D721Med (cell line): ENCODE measurements around the gene CDC34.

Experiments
- DNase-seq: peaks from one replicate; pipeline ENCODE4 v3.0.0; 2011; ENCODE audit warnings: low spot score; ENCODE audit not compliant: insufficient read length
- FAIRE-seq: peaks from 2 replicates; lab custom pipeline; 2011; peaks lifted over from hg19 to GRCh38; lab: Jason Lieb, UNC
- TF ChIP-seq, protein P1 (sequence below): IDR thresholded peaks from 2 replicates; pipeline ENCODE4 v1.5.1; 2012; ENCODE audit warnings: mild to moderate bottlenecking, control low read depth; ENCODE audit not compliant: insufficient read depth; ENCODE audit errors: missing control alignments

Gene CDC34

GRCh38 chr19:567296-567900 is 35.8 kb downstream of the CDC34 start:
- TF ChIP-seq, protein P1, sequence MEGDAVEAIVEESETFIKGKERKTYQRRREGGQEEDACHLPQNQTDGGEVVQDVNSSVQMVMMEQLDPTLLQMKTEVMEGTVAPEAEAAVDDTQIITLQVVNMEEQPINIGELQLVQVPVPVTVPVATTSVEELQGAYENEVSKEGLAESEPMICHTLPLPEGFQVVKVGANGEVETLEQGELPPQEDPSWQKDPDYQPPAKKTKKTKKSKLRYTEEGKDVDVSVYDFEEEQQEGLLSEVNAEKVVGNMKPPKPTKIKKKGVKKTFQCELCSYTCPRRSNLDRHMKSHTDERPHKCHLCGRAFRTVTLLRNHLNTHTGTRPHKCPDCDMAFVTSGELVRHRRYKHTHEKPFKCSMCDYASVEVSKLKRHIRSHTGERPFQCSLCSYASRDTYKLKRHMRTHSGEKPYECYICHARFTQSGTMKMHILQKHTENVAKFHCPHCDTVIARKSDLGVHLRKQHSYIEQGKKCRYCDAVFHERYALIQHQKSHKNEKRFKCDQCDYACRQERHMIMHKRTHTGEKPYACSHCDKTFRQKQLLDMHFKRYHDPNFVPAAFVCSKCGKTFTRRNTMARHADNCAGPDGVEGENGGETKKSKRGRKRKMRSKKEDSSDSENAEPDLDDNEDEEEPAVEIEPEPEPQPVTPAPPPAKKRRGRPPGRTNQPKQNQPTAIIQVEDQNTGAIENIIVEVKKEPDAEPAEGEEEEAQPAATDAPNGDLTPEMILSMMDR, result no peak
- FAIRE-seq, result no peak

GRCh38 chr19:570251-570686 is 38.7 kb downstream of the CDC34 start:
- FAIRE-seq (no peak), DNase-seq (no peak)
- TF ChIP-seq, protein P1, result no peak

More at GRCh38 chr19:567296-567900, 35.8 kb downstream of the CDC34 start:
- DNase-seq, result no peak

DNA sequence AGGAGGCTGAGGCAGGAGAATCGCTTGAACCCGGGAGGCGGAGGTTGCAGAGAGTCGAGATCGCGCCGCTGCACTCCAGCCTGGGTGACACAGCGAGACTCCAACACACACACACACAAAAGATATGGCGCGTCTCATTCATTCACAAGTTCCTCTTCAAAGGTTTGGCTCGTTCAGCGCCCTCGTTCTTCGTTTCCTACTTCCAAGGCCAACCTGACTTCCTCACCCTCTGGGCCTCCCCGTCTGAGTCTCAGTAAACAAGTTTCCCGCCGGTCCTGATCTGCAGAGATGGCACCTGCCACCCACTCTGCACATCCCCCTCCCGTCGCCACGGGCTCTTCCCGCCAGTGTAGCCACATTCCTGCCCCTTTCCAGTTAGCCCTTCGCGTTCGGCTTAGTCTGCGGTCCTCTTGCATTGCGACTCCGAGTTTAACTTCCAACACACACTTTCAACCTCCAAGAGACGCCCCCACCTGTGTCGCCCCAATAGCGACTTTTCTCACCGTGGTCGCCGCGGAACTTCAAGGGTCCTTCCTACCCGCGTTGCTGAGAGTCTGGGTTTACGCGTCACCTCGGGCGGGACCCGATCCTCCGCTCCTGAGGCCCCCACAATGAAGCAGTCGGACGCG is 39.5 kb downstream of the CDC34 start:
- no peak for DNase-seq
- no peak for FAIRE-seq
- TF ChIP-seq, protein P1, result no peak

GRCh38 chr19:571566-571974 is 40.0 kb downstream of the CDC34 start:
- DNase-seq, result no peak
- TF ChIP-seq, protein P1, result no peak
- no peak for FAIRE-seq

GRCh38 chr19:572140-572742 is 40.7 kb downstream of the CDC34 start, which contains the start of gene BSG:
TSS of gene BSG (plus strand) at chr19:572596. CDS start at chr19:572635, 39 bp downstream.
- DNase-seq (peak; percentile 91), FAIRE-seq (no peak)
- TF ChIP-seq, protein P1, result no peak

DNA sequence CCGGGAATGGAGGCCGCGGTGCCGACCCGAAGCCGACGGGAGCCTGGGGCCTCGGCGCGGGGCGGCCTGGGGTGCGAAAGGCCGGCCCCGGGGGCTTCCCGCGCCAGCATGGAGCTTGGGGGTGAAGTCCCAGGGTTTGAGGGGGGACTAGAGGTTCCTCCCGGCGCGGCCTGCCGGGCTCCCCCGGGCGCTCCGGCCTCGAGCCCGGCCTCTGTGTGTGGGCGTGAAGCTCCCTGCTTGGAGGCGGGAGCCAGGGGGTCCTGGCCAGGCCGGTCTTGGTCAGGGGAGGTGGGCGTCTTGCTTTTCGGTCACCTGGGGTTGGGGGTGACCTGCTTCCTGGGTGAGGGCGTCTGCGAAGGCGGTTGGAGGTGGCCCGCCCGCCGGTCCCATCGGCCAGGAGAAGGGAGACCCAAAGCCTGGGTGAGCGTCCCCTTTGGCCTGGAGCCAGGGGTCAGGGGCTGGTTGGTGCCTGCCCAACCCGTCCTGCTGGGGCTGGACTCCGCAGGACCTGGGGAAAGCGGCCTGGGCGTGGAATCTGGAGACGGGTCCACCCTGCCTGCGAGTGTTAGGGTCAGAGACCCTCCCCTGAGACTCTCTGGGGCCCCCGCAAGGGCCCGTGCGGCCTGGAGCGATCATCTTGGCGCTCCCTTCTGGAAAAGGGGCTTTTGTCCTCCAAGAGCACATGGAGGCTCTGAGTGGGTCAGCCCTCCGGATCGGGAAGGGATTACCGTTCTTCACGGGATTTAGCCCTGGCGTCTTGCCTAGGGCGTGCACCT is 41.4 kb downstream of the CDC34 start:
- no peak for FAIRE-seq
- DNase-seq, result peak; percentile 59
- TF ChIP-seq, protein P1, result no peak
